ENCODE results near the gene RING1. TPM values are rescaled to one million over a fixed set of nuclear protein-coding genes. Genes with fewer than 3 reads are reported as not detected.

RING1 gene
- total and polyA plus RNA-seq, 2 experiments from 2014 or later = 6.4 to 16.0 TPM

DNA sequence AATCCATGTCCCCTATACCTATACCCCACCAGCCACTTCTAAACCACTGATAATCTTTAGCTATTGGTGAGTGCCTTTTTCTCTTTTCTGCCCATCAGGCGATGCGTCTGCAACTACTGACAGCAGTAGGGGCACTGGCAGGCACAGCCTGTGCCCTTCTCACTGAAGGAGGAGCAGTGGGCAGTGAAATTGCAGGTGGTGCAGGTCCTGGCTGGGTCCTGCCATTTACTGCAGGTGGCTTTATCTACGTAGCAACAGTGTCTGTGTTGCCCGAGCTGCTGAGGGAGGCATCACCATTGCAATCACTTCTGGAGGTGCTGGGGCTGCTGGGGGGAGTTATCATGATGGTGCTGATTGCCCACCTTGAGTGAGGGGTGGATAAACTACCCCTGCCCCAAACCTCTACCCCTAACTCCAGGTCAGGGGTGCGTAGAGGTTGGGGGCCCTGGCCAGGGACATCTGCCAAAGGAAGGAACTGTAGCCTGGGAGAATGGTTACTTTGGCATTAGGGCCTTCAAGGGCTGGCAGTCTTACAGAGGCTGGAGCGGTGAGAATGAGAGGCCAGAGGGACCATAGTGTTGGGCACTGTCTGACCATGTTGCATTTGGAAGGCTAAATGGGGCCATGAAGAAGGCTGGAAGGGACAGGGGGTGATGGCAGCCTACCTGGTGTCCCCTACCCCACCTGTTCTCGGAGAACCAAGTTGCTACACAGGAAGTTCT lies 4.7 kb upstream of the RING1 start (continued):
- TF ChIP-seq ZNF114 (CRISPR knock-in tag; IDR thresholded peaks at IDR 0.05) (no peak), EZH2phosphoT487 (IDR thresholded peaks at IDR 0.05; ENCODE audit: unreplicated experiment) (no peak), JUNB (IDR thresholded peaks at IDR 0.05; ENCODE audit: unreplicated experiment) (no peak)
- TF ChIP-seq, protein P1, sequence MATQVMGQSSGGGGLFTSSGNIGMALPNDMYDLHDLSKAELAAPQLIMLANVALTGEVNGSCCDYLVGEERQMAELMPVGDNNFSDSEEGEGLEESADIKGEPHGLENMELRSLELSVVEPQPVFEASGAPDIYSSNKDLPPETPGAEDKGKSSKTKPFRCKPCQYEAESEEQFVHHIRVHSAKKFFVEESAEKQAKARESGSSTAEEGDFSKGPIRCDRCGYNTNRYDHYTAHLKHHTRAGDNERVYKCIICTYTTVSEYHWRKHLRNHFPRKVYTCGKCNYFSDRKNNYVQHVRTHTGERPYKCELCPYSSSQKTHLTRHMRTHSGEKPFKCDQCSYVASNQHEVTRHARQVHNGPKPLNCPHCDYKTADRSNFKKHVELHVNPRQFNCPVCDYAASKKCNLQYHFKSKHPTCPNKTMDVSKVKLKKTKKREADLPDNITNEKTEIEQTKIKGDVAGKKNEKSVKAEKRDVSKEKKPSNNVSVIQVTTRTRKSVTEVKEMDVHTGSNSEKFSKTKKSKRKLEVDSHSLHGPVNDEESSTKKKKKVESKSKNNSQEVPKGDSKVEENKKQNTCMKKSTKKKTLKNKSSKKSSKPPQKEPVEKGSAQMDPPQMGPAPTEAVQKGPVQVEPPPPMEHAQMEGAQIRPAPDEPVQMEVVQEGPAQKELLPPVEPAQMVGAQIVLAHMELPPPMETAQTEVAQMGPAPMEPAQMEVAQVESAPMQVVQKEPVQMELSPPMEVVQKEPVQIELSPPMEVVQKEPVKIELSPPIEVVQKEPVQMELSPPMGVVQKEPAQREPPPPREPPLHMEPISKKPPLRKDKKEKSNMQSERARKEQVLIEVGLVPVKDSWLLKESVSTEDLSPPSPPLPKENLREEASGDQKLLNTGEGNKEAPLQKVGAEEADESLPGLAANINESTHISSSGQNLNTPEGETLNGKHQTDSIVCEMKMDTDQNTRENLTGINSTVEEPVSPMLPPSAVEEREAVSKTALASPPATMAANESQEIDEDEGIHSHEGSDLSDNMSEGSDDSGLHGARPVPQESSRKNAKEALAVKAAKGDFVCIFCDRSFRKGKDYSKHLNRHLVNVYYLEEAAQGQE (IDR thresholded peaks at IDR 0.05; ENCODE audit: unreplicated experiment) = no peak

DNA sequence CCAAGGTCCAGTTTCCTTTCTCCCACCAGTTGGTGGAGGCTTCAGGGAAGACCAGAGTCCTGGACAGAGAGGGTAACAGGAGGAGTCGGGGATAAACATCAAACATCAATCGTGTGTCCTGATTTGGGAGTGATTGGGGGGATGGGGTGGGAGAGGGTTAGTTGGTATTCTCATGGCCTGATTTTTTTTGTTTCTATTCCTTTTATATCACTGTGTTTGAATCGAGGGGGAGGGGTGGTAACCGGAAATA lies 4.2 kb upstream of the RING1 start:
- Histone ChIP-seq H3K4me3 (peak overlapping the region; percentile 98), H4K20me1 (replicated peaks; ENCODE audit: insufficient read depth) (peaks cover 18% of the 10 kb centered on the region), H3K4me2 (peak overlapping the region; percentile 96), H3K27me3 (ENCODE audit: insufficient read depth) (peaks cover 35% of the 10 kb centered on the region), H3K79me2 (replicated peaks; ENCODE audit: insufficient read depth) (peaks cover 25% of the 10 kb centered on the region), H3F3A (replicated peaks; ENCODE audit: low read depth) (peaks cover 31% of the 10 kb centered on the region), H3K36me3 (ENCODE audit: insufficient read depth) (peaks cover 11% of the 10 kb centered on the region; the same call in 1 of the 2 replicates), H3K9me2 (ENCODE audit: insufficient read depth) (no peaks in the 10 kb centered on the region), H3K4me1 (ENCODE audit: insufficient read depth) (peaks cover 33% of the 10 kb centered on the region), H2AFZ (no peak overlapping the region), H3K27ac (ENCODE audit: low read depth) (no peak overlapping the region)
- DNase-seq (ENCODE audit: low spot score) (no peak), ATAC-seq (no peak)
- H3K4me3 Mint-ChIP-seq = peak overlapping the region; percentile 84
- peaks cover 60% of the 10 kb centered on the region for H3K4me1 Mint-ChIP-seq
- H3K27ac Mint-ChIP-seq = peak overlapping the region; percentile 70; the same call in 1 of the 2 replicates
- H3K36me3 Mint-ChIP-seq (ENCODE audit: low read depth) = peaks cover 30% of the 10 kb centered on the region
- no peaks in the 10 kb centered on the region; the same call in 1 of the 3 replicates for H3K9me3 Mint-ChIP-seq
- H3K27me3 Mint-ChIP-seq (ENCODE audit: insufficient read depth, low read depth, poor library complexity) = peaks cover 39% of the 10 kb centered on the region
- TF ChIP-seq, protein P2, sequence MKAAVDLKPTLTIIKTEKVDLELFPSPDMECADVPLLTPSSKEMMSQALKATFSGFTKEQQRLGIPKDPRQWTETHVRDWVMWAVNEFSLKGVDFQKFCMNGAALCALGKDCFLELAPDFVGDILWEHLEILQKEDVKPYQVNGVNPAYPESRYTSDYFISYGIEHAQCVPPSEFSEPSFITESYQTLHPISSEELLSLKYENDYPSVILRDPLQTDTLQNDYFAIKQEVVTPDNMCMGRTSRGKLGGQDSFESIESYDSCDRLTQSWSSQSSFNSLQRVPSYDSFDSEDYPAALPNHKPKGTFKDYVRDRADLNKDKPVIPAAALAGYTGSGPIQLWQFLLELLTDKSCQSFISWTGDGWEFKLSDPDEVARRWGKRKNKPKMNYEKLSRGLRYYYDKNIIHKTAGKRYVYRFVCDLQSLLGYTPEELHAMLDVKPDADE (IDR thresholded peaks at IDR 0.05) = no peak
- TF ChIP-seq POLR2AphosphoS5 (IDR thresholded peaks at IDR 0.05; ENCODE audit: low read depth) (no peak), NANOG (IDR thresholded peaks at IDR 0.05; ENCODE audit: borderline replicate concordance) (no peak), JUNB (IDR thresholded peaks at IDR 0.05; ENCODE audit: unreplicated experiment) (no peak), ZNF331 (CRISPR knock-in tag; IDR thresholded peaks at IDR 0.05; ENCODE audit: low read depth) (no peak), ZNF114 (CRISPR knock-in tag; IDR thresholded peaks at IDR 0.05) (no peak), STAT1 (IDR thresholded peaks at IDR 0.05; ENCODE audit: unreplicated experiment) (no peak)
- TF ChIP-seq, protein P3, sequence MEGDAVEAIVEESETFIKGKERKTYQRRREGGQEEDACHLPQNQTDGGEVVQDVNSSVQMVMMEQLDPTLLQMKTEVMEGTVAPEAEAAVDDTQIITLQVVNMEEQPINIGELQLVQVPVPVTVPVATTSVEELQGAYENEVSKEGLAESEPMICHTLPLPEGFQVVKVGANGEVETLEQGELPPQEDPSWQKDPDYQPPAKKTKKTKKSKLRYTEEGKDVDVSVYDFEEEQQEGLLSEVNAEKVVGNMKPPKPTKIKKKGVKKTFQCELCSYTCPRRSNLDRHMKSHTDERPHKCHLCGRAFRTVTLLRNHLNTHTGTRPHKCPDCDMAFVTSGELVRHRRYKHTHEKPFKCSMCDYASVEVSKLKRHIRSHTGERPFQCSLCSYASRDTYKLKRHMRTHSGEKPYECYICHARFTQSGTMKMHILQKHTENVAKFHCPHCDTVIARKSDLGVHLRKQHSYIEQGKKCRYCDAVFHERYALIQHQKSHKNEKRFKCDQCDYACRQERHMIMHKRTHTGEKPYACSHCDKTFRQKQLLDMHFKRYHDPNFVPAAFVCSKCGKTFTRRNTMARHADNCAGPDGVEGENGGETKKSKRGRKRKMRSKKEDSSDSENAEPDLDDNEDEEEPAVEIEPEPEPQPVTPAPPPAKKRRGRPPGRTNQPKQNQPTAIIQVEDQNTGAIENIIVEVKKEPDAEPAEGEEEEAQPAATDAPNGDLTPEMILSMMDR (conservative IDR thresholded peaks at IDR 0.05; ENCODE audit: low read depth in 2 of 2) = no peak
- TF ChIP-seq, protein P1 (IDR thresholded peaks at IDR 0.05; ENCODE audit: unreplicated experiment) = no peak

Measured in GM23338 (cell line).